Neural progenitor cell (in vitro differentiated cells): ENCODE results near the gene ANKDD1A.
A peak's percentile ranks its signal among the peaks of the same experiment; 100 is the strongest.

Experiments used
- CTCF ChIP-seq: fragments of 200-600 bp; sonication (generic); IDR thresholded peaks from 2 replicates; pipeline ENCODE4 v1.5.1; 2017; ENCODE audit warnings: antibody characterized with exemption, mild to moderate bottlenecking
- EZH2 ChIP-seq: fragments of 200-600 bp; sonication (generic); IDR thresholded peaks from 2 replicates; pipeline ENCODE4 v1.6.1; 2017; ENCODE audit warnings: antibody characterized with exemption, mild to moderate bottlenecking, moderate library complexity
- EZH2phosphoT487 ChIP-seq: fragments of 200-600 bp; sonication (generic); IDR thresholded peaks from 2 replicates; pipeline ENCODE4 v1.6.1; 2017; ENCODE audit warnings: antibody characterized with exemption

DNA sequence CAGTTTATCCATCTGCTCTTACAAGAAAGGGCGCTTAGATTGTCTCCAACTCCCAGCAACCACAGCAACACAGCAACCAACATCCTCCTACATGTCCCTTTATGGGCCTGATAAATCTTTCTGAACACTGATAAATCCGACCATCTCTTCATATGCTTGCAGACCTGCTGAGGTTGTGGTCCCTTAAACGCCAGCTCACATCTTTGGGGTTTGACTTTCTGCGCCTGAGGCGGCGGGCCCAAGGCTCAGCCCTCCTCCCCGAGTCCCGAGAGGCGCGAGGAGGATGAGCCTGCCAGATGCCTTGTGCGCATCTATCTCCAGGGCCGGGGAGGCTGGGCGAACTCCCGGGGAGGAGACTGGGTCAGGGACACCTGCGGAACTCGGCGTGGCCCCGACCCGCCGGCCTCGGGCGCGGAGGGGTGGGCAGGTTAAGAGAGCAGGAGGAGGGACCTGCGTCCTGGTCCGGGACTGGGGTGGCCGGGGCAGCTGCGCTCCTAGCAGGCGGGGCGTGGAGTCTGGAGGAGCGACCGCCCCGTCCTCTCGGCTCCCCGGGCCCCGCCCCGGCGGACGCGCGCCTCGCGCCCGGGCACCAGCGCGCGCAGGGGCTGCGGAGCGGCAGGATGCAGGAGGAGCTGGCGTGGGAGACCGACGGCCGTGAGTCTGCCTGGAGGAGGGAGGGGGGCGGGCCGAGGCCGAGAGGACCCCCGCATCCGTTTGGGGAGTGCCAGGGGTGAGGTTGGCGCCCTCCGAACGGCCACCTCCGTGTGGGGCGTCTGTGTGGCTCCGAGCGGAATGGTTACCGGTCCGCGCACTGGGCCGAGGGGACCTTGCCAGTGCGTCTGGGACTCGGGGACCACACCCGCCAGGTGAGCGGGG, at the start of gene ANKDD1A:
- TF ChIP-seq CTCF (no peak), EZH2 (peak; percentile 22), EZH2phosphoT487 (no peak)
